ENCODE measurements around the gene PPM1H.

Gene PPM1H

GRCh38 chr12:62643486-62643885 lies 291.5 kb downstream of the PPM1H start:
- Histone ChIP-seq H3K4me3 (ENCODE audit: low read depth, low read length) (no peak overlapping the region), H3K4me1 (ENCODE audit: control insufficient read depth, insufficient read depth, low read length) (peaks cover 27% of the 10 kb centered on the region), H3K9me3 (ENCODE audit: control insufficient read depth, insufficient read depth, low read length) (no peaks in the 10 kb centered on the region), H3K9ac (ENCODE audit: low read depth, low read length) (no peak overlapping the region), H3K27ac (ENCODE audit: low read depth, low read length) (no peak overlapping the region), H3K36me3 (ENCODE audit: control insufficient read depth, insufficient read depth, low read length) (peaks cover 10% of the 10 kb centered on the region), H3K27me3 (ENCODE audit: control insufficient read depth, insufficient read depth, low read length) (no peaks in the 10 kb centered on the region)

GRCh38 chr12:62642486-62642885 lies 292.5 kb downstream of the PPM1H start:
- peaks cover 8% of the 10 kb centered on the region; the same call in 1 of the 2 replicates for H3K36me3 ChIP-seq (ENCODE audit: control insufficient read depth, insufficient read depth, low read length)
- no peak overlapping the region for H3K9ac ChIP-seq (ENCODE audit: low read depth, low read length)
- H3K9me3 ChIP-seq (ENCODE audit: control insufficient read depth, insufficient read depth, low read length), result no peaks in the 10 kb centered on the region
- no peaks in the 10 kb centered on the region for H3K27me3 ChIP-seq (ENCODE audit: control insufficient read depth, insufficient read depth, low read length)
- H3K4me1 ChIP-seq (ENCODE audit: control insufficient read depth, insufficient read depth, low read length), result peaks cover 26% of the 10 kb centered on the region
- no peak overlapping the region for H3K27ac ChIP-seq (ENCODE audit: low read depth, low read length)
- H3K4me3 ChIP-seq (ENCODE audit: low read depth, low read length), result no peak overlapping the region

GRCh38 chr12:62640910-62641448 lies 294.0 kb downstream of the PPM1H start:
- no peaks in the 10 kb centered on the region for H3K9me3 ChIP-seq (ENCODE audit: control insufficient read depth, insufficient read depth, low read length)
- no peaks in the 10 kb centered on the region for H3K36me3 ChIP-seq (ENCODE audit: control insufficient read depth, insufficient read depth, low read length)
- H3K27me3 ChIP-seq (ENCODE audit: control insufficient read depth, insufficient read depth, low read length), result no peaks in the 10 kb centered on the region
- H3K4me3 ChIP-seq (ENCODE audit: low read depth, low read length), result no peak overlapping the region
- H3K9ac ChIP-seq (ENCODE audit: low read depth, low read length), result no peak overlapping the region
- peak overlapping the region; percentile 63 for H3K27ac ChIP-seq (ENCODE audit: low read depth, low read length)
- H3K4me1 ChIP-seq (ENCODE audit: control insufficient read depth, insufficient read depth, low read length), result peaks cover 23% of the 10 kb centered on the region

GRCh38 chr12:62637679-62638078 lies 297.3 kb downstream of the PPM1H start:
- Histone ChIP-seq H3K9ac (ENCODE audit: low read depth, low read length) (no peak overlapping the region), H3K27me3 (ENCODE audit: control insufficient read depth, insufficient read depth, low read length) (peaks cover 20% of the 10 kb centered on the region), H3K36me3 (ENCODE audit: control insufficient read depth, insufficient read depth, low read length) (no peaks in the 10 kb centered on the region), H3K27ac (ENCODE audit: low read depth, low read length) (no peak overlapping the region), H3K4me1 (ENCODE audit: control insufficient read depth, insufficient read depth, low read length) (peaks cover 19% of the 10 kb centered on the region), H3K4me3 (ENCODE audit: low read depth, low read length) (no peak overlapping the region), H3K9me3 (ENCODE audit: control insufficient read depth, insufficient read depth, low read length) (no peaks in the 10 kb centered on the region)

- Histone ChIP-seq H3K36me3 (ENCODE audit: control insufficient read depth, insufficient read depth, low read length) (no peaks in the 10 kb centered on the region), H3K9me3 (ENCODE audit: control insufficient read depth, insufficient read depth, low read length) (no peaks in the 10 kb centered on the region), H3K27me3 (ENCODE audit: control insufficient read depth, insufficient read depth, low read length) (peaks cover 41% of the 10 kb centered on the region), H3K9ac (ENCODE audit: low read depth, low read length) (no peak overlapping the region), H3K27ac (ENCODE audit: low read depth, low read length) (no peak overlapping the region), H3K4me3 (ENCODE audit: low read depth, low read length) (no peak overlapping the region), H3K4me1 (ENCODE audit: control insufficient read depth, insufficient read depth, low read length) (peaks cover 24% of the 10 kb centered on the region)
Observed at GRCh38 chr12:62635649-62636048, 299.3 kb downstream of the PPM1H start.

- H3K4me3 ChIP-seq (ENCODE audit: low read depth, low read length), result peak overlapping the region; percentile 50
- H3K9me3 ChIP-seq (ENCODE audit: control insufficient read depth, insufficient read depth, low read length), result no peaks in the 10 kb centered on the region
- H3K9ac ChIP-seq (ENCODE audit: low read depth, low read length), result no peak overlapping the region
- no peak overlapping the region for H3K27ac ChIP-seq (ENCODE audit: low read depth, low read length)
- H3K27me3 ChIP-seq (ENCODE audit: control insufficient read depth, insufficient read depth, low read length), result peaks cover 51% of the 10 kb centered on the region
- H3K4me1 ChIP-seq (ENCODE audit: control insufficient read depth, insufficient read depth, low read length), result peaks cover 43% of the 10 kb centered on the region
- H3K36me3 ChIP-seq (ENCODE audit: control insufficient read depth, insufficient read depth, low read length), result no peaks in the 10 kb centered on the region
Observed at GRCh38 chr12:62632411-62632918, 302.5 kb downstream of the PPM1H start.

- H3K9me3 ChIP-seq (ENCODE audit: control insufficient read depth, insufficient read depth, low read length), result no peaks in the 10 kb centered on the region
- H3K27ac ChIP-seq (ENCODE audit: low read depth, low read length), result peak overlapping the region; percentile 31
- H3K4me3 ChIP-seq (ENCODE audit: low read depth, low read length), result peak overlapping the region; percentile 50
- H3K36me3 ChIP-seq (ENCODE audit: control insufficient read depth, insufficient read depth, low read length), result no peaks in the 10 kb centered on the region
- no peak overlapping the region for H3K9ac ChIP-seq (ENCODE audit: low read depth, low read length)
- peaks cover 51% of the 10 kb centered on the region for H3K27me3 ChIP-seq (ENCODE audit: control insufficient read depth, insufficient read depth, low read length)
- peaks cover 41% of the 10 kb centered on the region for H3K4me1 ChIP-seq (ENCODE audit: control insufficient read depth, insufficient read depth, low read length)
Observed at GRCh38 chr12:62631471-62632410, 303.2 kb downstream of the PPM1H start.

- H3K27ac ChIP-seq (ENCODE audit: low read depth, low read length), result peak overlapping the region; percentile 68
- H3K4me1 ChIP-seq (ENCODE audit: control insufficient read depth, insufficient read depth, low read length), result peaks cover 41% of the 10 kb centered on the region
- peaks cover 48% of the 10 kb centered on the region for H3K27me3 ChIP-seq (ENCODE audit: control insufficient read depth, insufficient read depth, low read length)
- no peaks in the 10 kb centered on the region for H3K36me3 ChIP-seq (ENCODE audit: control insufficient read depth, insufficient read depth, low read length)
- no peak overlapping the region for H3K4me3 ChIP-seq (ENCODE audit: low read depth, low read length)
- H3K9ac ChIP-seq (ENCODE audit: low read depth, low read length), result no peak overlapping the region
- no peaks in the 10 kb centered on the region for H3K9me3 ChIP-seq (ENCODE audit: control insufficient read depth, insufficient read depth, low read length)
Observed at GRCh38 chr12:62629971-62630739, 304.8 kb downstream of the PPM1H start.

- peaks cover 41% of the 10 kb centered on the region for H3K4me1 ChIP-seq (ENCODE audit: control insufficient read depth, insufficient read depth, low read length)
- H3K27ac ChIP-seq (ENCODE audit: low read depth, low read length), result peak overlapping the region; percentile 68
Observed at GRCh38 chr12:62629413-62629812, 305.5 kb downstream of the PPM1H start.

GRCh38 chr12:62627181-62627580 lies 307.8 kb downstream of the PPM1H start:
- no peak overlapping the region for H3K9ac ChIP-seq (ENCODE audit: low read depth, low read length)
- H3K9me3 ChIP-seq (ENCODE audit: control insufficient read depth, insufficient read depth, low read length), result no peaks in the 10 kb centered on the region
- H3K36me3 ChIP-seq (ENCODE audit: control insufficient read depth, insufficient read depth, low read length), result no peaks in the 10 kb centered on the region
- no peak overlapping the region for H3K4me3 ChIP-seq (ENCODE audit: low read depth, low read length)
- peaks cover 25% of the 10 kb centered on the region for H3K27me3 ChIP-seq (ENCODE audit: control insufficient read depth, insufficient read depth, low read length)
- H3K27ac ChIP-seq (ENCODE audit: low read depth, low read length), result no peak overlapping the region
- H3K4me1 ChIP-seq (ENCODE audit: control insufficient read depth, insufficient read depth, low read length), result peaks cover 37% of the 10 kb centered on the region

More at GRCh38 chr12:62629413-62629812, 305.5 kb downstream of the PPM1H start:
- H3K27me3 ChIP-seq (ENCODE audit: control insufficient read depth, insufficient read depth, low read length), result peaks cover 45% of the 10 kb centered on the region
- no peak overlapping the region for H3K9ac ChIP-seq (ENCODE audit: low read depth, low read length)
- H3K9me3 ChIP-seq (ENCODE audit: control insufficient read depth, insufficient read depth, low read length), result no peaks in the 10 kb centered on the region
- H3K36me3 ChIP-seq (ENCODE audit: control insufficient read depth, insufficient read depth, low read length), result no peaks in the 10 kb centered on the region
- H3K4me3 ChIP-seq (ENCODE audit: low read depth, low read length), result no peak overlapping the region

All from HUES48 (cell line).